ENCODE results near the gene PTX4.

The PTX4 gene

DNA sequence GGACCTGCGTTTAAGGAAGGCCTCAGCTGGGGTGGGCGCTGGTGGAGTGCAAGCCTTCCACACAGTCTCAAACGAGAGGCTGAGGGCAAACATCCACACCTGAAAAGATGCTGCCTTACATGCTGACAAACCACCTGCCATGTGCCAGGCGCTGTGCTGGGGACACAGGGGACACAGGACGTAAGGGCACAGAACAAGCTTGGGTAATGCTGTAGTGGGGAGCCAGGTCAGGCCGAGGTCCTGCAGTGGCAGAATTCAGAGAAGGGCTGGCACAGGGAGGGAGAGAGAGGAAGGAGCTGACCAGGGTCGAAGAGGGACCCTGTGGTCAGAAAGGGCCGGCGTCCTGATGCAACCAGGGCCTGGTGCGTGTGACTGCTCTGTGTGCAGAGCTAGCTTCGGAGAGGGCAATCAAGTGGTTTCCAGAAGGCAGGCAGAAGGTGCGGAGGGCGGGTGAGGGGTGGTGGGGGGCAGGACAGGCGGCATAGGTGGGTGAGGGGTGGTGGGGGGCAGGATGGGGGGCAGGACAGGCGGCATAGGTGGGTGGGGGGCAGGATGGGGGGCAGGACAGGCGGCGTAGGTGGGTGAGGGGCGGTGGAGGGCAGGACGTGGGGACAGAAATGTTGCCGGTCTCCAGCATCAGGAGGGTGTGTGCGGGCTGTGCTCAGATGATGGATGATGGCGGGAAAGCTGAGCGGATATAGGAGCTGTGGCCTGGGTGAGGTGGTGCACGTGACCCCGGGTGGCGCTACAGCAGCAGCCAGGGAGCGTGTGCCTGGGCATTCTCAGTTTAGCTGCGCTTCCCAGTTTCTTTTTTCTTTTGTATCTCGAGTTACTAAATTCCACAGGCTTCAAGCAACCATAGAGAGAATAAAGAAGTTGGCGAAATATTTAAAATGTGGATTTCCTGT lies 23.2 kb upstream of the PTX4 start:
- no peak for DNase-seq (ENCODE audit: low read depth)
- no peak for TF ChIP-seq CTCF (IDR thresholded peaks at IDR 0.05; ENCODE audit: insufficient read depth, low read depth, low read length, missing control alignments)
- H3K4me3 ChIP-seq (ENCODE audit: low read length) = no peak overlapping the region

DNA sequence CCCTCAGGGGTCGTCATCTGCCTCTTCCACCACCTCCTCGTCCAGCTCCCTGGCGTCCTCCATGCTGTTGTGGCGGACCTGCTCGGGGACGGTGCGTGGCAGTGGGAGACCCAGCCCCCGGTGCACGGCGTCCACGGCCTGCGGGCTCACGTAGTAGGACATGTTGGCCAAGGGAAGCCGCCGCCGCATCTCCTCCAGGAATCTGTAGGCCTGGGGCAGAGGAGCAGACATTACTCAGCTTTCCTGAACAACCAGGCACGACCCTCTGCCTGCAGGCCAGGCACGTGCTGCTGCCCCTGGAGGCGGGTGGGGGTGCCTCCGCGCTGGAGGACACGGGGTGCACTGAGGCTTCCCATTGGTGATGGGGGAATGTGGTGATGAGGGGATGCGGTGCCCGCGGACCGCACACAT lies 22.2 kb upstream of the PTX4 start:
- no peak for DNase-seq (ENCODE audit: low read depth)
- H3K4me3 ChIP-seq (ENCODE audit: low read length) = no peak overlapping the region
- TF ChIP-seq CTCF (IDR thresholded peaks at IDR 0.05; ENCODE audit: insufficient read depth, low read depth, low read length, missing control alignments) = no peak

- no peak for TF ChIP-seq CTCF (IDR thresholded peaks at IDR 0.05; ENCODE audit: insufficient read depth, low read depth, low read length, missing control alignments)
- H3K4me3 ChIP-seq (ENCODE audit: low read length) = no peak overlapping the region
- DNase-seq (ENCODE audit: low read depth) = no peak
Observed at GRCh38 chr16:1510272-1510671, 21.5 kb upstream of the PTX4 start.

DNA sequence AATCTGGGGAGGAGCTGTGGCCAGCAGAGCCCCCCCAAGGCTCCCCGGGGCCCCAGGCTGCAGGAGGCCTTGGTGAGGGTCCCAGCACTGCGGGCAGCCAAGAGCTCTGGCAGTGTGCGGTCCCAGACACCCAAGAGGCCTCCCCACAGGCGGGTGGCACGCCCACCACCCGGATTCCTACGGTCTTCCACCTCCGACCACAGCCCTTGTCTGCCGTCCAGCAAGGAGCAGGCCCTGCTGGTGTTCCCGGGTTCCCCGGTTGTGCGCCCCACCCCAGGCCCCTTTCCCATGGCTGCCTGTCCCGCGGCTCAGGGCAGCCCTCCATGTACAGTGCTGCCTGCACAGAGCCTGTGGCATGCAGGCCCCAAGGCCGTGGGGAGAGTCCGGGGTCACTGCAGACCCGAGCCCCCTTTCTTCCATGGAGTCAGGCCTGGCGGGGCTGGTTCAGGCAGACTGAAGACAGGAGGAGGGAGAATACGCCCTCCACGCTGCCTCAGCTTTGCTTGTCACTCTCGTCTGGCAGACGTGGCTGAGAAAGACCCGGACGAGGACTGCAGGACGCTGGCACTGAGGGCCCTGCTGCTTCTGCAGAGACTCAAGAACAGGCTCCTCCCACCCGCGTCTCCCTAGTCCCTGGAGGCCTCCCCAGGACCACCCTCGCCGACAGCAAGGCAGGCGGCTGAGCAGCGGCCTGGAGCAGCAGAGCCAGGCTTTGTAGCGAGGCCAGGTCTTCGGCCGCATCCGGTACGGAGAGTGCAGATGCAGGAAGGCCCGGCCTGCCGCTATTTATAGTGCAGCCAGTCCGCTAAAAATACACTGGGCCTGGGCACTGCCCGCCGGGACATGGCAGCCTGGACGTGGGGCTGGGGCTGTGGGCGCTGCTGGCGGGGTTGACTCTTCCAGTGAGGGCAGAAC lies 20.8 kb upstream of the PTX4 start:
- no peak for TF ChIP-seq CTCF (IDR thresholded peaks at IDR 0.05; ENCODE audit: insufficient read depth, low read depth, low read length, missing control alignments)
- H3K4me3 ChIP-seq (ENCODE audit: low read length) = no peak overlapping the region
- no peak for DNase-seq (ENCODE audit: low read depth)

GRCh38 chr16:1508494-1509187 lies 19.9 kb upstream of the PTX4 start:
- TF ChIP-seq CTCF (IDR thresholded peaks at IDR 0.05; ENCODE audit: insufficient read depth, low read depth, low read length, missing control alignments) = no peak
- H3K4me3 ChIP-seq (ENCODE audit: low read length) = no peak overlapping the region
- DNase-seq (ENCODE audit: low read depth) = no peak

DNA sequence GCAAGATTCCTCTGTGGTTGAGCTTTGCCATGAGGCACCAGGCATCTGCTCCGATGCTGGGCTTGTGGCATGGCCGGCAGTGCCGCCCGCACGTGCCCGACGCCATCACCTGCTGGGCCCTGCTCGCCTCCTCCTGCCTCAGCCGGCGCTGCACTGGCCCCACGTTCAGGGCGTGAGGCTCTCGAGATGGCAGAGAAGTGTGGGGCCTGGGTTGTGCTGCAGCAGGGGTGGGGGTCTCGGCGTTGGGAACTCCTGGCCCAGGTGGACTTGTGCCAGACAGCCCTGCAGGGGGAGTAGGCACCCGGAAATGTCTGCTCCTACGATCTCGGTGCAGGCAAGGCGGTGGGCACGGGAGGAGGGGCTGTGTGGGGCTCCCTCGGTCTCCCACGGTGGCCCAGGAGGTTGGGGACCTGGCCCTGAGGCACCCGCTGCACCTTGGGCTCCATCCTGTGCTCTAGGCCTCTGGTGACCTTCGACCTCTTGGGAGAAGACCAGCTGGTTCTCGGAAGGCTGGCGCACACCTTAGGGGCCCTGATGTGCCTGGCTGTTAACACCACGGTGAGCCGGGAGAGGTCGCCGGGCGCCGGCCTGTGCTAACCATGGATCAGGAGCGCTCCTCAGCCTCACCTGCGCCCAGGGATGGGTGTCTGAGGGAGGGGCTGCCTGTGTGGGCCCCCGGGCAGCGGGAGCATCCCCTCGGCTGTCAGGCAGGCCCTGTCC lies 17.9 kb upstream of the PTX4 start:
- no peak for DNase-seq (ENCODE audit: low read depth)
- no peak for TF ChIP-seq CTCF (IDR thresholded peaks at IDR 0.05; ENCODE audit: insufficient read depth, low read depth, low read length, missing control alignments)
- no peak overlapping the region for H3K4me3 ChIP-seq (ENCODE audit: low read length)
